ENCODE data around the gene POLR3H. TPM values are rescaled to one million over a fixed set of nuclear protein-coding genes. Genes with fewer than 3 reads are reported as not detected.

POLR3H gene
- total RNA-seq, 4 donors from 2014 or later = 5.6 to 8.4 (median 7.0) TPM

- Histone ChIP-seq H3K4me1 (peaks cover 0 to 8% (median 7%) of the 10 kb centered on the region in 4 donors), H3K4me3 (no peak overlapping the region), H3K27ac (no peak overlapping the region), H3K9me3 (no peaks in the 10 kb centered on the region), H3K36me3 (no peaks in the 10 kb centered on the region), H3K27me3 (no peaks in the 10 kb centered on the region)
- 88% methylated on average over 5 of the region's 5 CpGs; no CpG with 5 or more reads in 1 of the 2 donors for WGBS, 2 donors (ENCODE audit: low coverage in 1 of 2)
- no peak for DNase-seq
- no peak for TF ChIP-seq EP300 (IDR thresholded peaks at IDR 0.05; ENCODE audit: low read depth)
- intact Hi-C loops (cut with DNase I; ENCODE audit: low total_unique reads) = loop anchor here (5.0 kb wide), 1 partner anchor 1728 kb away; no protein-coding TSS in a partner anchor
- in situ Hi-C loops (cut with MboI; ENCODE audit: low pct_ligation_motif_present in 1 of 4, low pct_unique_long_range_greater_than_20kb in 1 of 4, low sequenced_read_pairs in 3 of 4) = no loop called here
Measured at GRCh38 chr22:41548830-41549211, 4.6 kb upstream of the POLR3H start.

GRCh38 chr22:41544671-41545476 lies 604 bp upstream of the POLR3H start:
- H3K36me3 ChIP-seq = no peaks in the 10 kb centered on the region
- intact Hi-C loops (cut with DNase I; ENCODE audit: low total_unique reads) (loop anchor here (5.0 kb wide), 1 partner anchor 1732 kb away; no protein-coding TSS in a partner anchor), in situ Hi-C loops (cut with MboI; ENCODE audit: low pct_ligation_motif_present in 1 of 4, low pct_unique_long_range_greater_than_20kb in 1 of 4, low sequenced_read_pairs in 3 of 4) (no loop called here)
- no peak for DNase-seq
- peak overlapping the region in 3 of 4 donors; percentile 58 to 90 (median 75) for H3K4me3 ChIP-seq
- H3K4me1 ChIP-seq = peaks cover 10 to 35% (median 28%) of the 10 kb centered on the region in 4 donors
- no peak for TF ChIP-seq POLR2A (IDR thresholded peaks at IDR 0.05)
- no peaks in the 10 kb centered on the region for H3K27me3 ChIP-seq
- H3K9me3 ChIP-seq = no peaks in the 10 kb centered on the region
- 20 to 27% methylated on average over 15 to 21 of the region's 21 CpGs for WGBS, 2 donors (ENCODE audit: low coverage in 1 of 2)
- H3K27ac ChIP-seq = peak overlapping the region; percentile 89 to 96 (median 92)

- intact Hi-C loops (cut with DNase I; ENCODE audit: low total_unique reads) (no loop called here), in situ Hi-C loops (cut with MboI; ENCODE audit: low pct_ligation_motif_present in 1 of 4, low pct_unique_long_range_greater_than_20kb in 1 of 4, low sequenced_read_pairs in 3 of 4) (no loop called here)
- Histone ChIP-seq H3K27me3 (no peaks in the 10 kb centered on the region), H3K9me3 (no peaks in the 10 kb centered on the region), H3K27ac (no peak overlapping the region), H3K36me3 (no peaks in the 10 kb centered on the region), H3K4me1 (peaks cover 10 to 35% (median 28%) of the 10 kb centered on the region in 4 donors), H3K4me3 (no peak overlapping the region)
- 82 to 83% methylated on average over 1 to 4 of the region's 4 CpGs for WGBS, 2 donors (ENCODE audit: low coverage in 1 of 2)
- no peak for DNase-seq
- TF ChIP-seq EP300 (IDR thresholded peaks at IDR 0.05; ENCODE audit: low read depth) (no peak), POLR2AphosphoS5 (IDR thresholded peaks at IDR 0.05) (no peak), CTCF (IDR thresholded peaks at IDR 0.05) (no peak), POLR2A (IDR thresholded peaks at IDR 0.05) (no peak)
Measured at GRCh38 chr22:41542224-41542623, 2.0 kb downstream of the POLR3H start.

- H3K4me1 ChIP-seq = peaks cover 10 to 35% (median 28%) of the 10 kb centered on the region in 4 donors
- no peak for DNase-seq
- H3K27me3 ChIP-seq = no peaks in the 10 kb centered on the region
- 60 to 65% methylated on average over 1 to 3 of the region's 3 CpGs for WGBS, 2 donors (ENCODE audit: low coverage in 1 of 2)
- H3K36me3 ChIP-seq = no peaks in the 10 kb centered on the region
- H3K4me3 ChIP-seq = no peak overlapping the region
- TF ChIP-seq CTCF (IDR thresholded peaks at IDR 0.05) = no peak
- no peak for TF ChIP-seq POLR2A (IDR thresholded peaks at IDR 0.05)
- no peak for TF ChIP-seq EP300 (IDR thresholded peaks at IDR 0.05; ENCODE audit: low read depth)
- TF ChIP-seq POLR2AphosphoS5 (IDR thresholded peaks at IDR 0.05) = no peak
- no peaks in the 10 kb centered on the region for H3K9me3 ChIP-seq
- H3K27ac ChIP-seq = no peak overlapping the region
- in situ Hi-C loops (cut with MboI; ENCODE audit: low pct_ligation_motif_present in 1 of 4, low pct_unique_long_range_greater_than_20kb in 1 of 4, low sequenced_read_pairs in 3 of 4) (no loop called here), intact Hi-C loops (cut with DNase I; ENCODE audit: low total_unique reads) (no loop called here)
Measured at GRCh38 chr22:41541484-41541883, 2.8 kb downstream of the POLR3H start.

GRCh38 chr22:41540365-41540764 lies 3.9 kb downstream of the POLR3H start:
- no peak for TF ChIP-seq CTCF (IDR thresholded peaks at IDR 0.05)
- TF ChIP-seq EP300 (IDR thresholded peaks at IDR 0.05; ENCODE audit: low read depth) = no peak
- TF ChIP-seq POLR2AphosphoS5 (IDR thresholded peaks at IDR 0.05) = no peak
- no peak for TF ChIP-seq POLR2A (IDR thresholded peaks at IDR 0.05)
- 94 to 100% methylated on average over 5 to 7 of the region's 7 CpGs for WGBS, 2 donors (ENCODE audit: low coverage in 1 of 2)
- in situ Hi-C loops (cut with MboI; ENCODE audit: low pct_ligation_motif_present in 1 of 4, low pct_unique_long_range_greater_than_20kb in 1 of 4, low sequenced_read_pairs in 3 of 4) = no loop called here
- intact Hi-C loops (cut with DNase I; ENCODE audit: low total_unique reads) = no loop called here
- no peaks in the 10 kb centered on the region for H3K9me3 ChIP-seq
- H3K27me3 ChIP-seq = no peaks in the 10 kb centered on the region
- H3K4me3 ChIP-seq = no peak overlapping the region
- H3K36me3 ChIP-seq = no peaks in the 10 kb centered on the region
- H3K27ac ChIP-seq = no peak overlapping the region
- no peak for DNase-seq
- peaks cover 10 to 35% (median 28%) of the 10 kb centered on the region in 4 donors for H3K4me1 ChIP-seq
